Stimulated activated CD4-positive, alpha-beta T cell treated with anti-CD3 and anti-CD28 coated beads, Interleukin-1b, Interleukin-23, amount 100 ng/mL, for 1 hour (primary cell): ENCODE results near the gene MET.
"Not testable (repeated sequence)": the region's sequence is repeated elsewhere in the genome, so short reads cannot be mapped to it uniquely, and the experiment has no call there.

ENCODE experiments used
- DNase-seq, 2 donors: peaks; one replicate each; pipeline ENCODE4 v3.0.0-alpha.2; 2020; ENCODE audit warnings: low read depth in 2 of 2

MET gene

GRCh38 chr7:116752305-116753074 is 80.5 kb downstream of the MET start:
- DNase-seq = no peak

GRCh38 chr7:116753130-116753529 is 81.1 kb downstream of the MET start:
- no peak for DNase-seq

GRCh38 chr7:116754186-116754585 is 82.2 kb downstream of the MET start:
- no peak for DNase-seq

GRCh38 chr7:116757283-116757682 is 85.3 kb downstream of the MET start:
- DNase-seq = no peak

- DNase-seq = not testable (repeated sequence)
Measured at GRCh38 chr7:116759642-116760041, 87.6 kb downstream of the MET start.

- no peak for DNase-seq
Measured at GRCh38 chr7:116762971-116763370, 91.0 kb downstream of the MET start.

GRCh38 chr7:116763647-116764046 is 91.7 kb downstream of the MET start:
- DNase-seq = no peak

- DNase-seq = no peak
Measured at GRCh38 chr7:116766881-116767280, 94.9 kb downstream of the MET start.

GRCh38 chr7:116769546-116769945 is 97.5 kb downstream of the MET start:
- no peak for DNase-seq

GRCh38 chr7:116770941-116771340 is 98.9 kb downstream of the MET start:
- no peak for DNase-seq

GRCh38 chr7:116771640-116772039 is 99.6 kb downstream of the MET start:
- no peak for DNase-seq

GRCh38 chr7:116772423-116772863 is 100.4 kb downstream of the MET start:
- no peak for DNase-seq

- no peak for DNase-seq
Measured at GRCh38 chr7:116772926-116773749, 101.1 kb downstream of the MET start.

- DNase-seq = no peak
Measured at GRCh38 chr7:116776046-116776445, 104.0 kb downstream of the MET start.

- no peak for DNase-seq
Measured at GRCh38 chr7:116776610-116777289, 104.8 kb downstream of the MET start.

- DNase-seq = no peak
Measured at GRCh38 chr7:116777651-116778281, 105.8 kb downstream of the MET start.

- DNase-seq = no peak
Measured at GRCh38 chr7:116779216-116779615, 107.2 kb downstream of the MET start.

GRCh38 chr7:116779931-116780330 is 107.9 kb downstream of the MET start:
- no peak for DNase-seq

- DNase-seq = no peak
Measured at GRCh38 chr7:116780521-116780920, 108.5 kb downstream of the MET start.

- DNase-seq = no peak
Measured at GRCh38 chr7:116780966-116781365, 109.0 kb downstream of the MET start.

- DNase-seq = no peak
Measured at GRCh38 chr7:116781584-116781983, 109.6 kb downstream of the MET start.

GRCh38 chr7:116782177-116782711 is 110.2 kb downstream of the MET start:
- DNase-seq = no peak
